GM12891 (cell line): ENCODE measurements around the gene CLTRN.

ENCODE experiments used
- POLR2A ChIP-seq: IDR thresholded peaks from 2 replicates; pipeline ENCODE4 v1.6.1; 2011; ENCODE audit warnings: low read depth, low read length, control low read depth
- POLR2AphosphoS5 ChIP-seq: IDR thresholded peaks from 2 replicates; pipeline ENCODE4 v1.6.1; 2011; ENCODE audit warnings: low read depth, low read length, control low read depth
- SPI1 ChIP-seq: IDR thresholded peaks from 2 replicates; pipeline ENCODE4 v1.6.1; 2011; ENCODE audit warnings: low read depth, low read length, control low read depth
- TAF1 ChIP-seq: IDR thresholded peaks from 2 replicates; pipeline ENCODE4 v1.6.1; 2011; ENCODE audit warnings: low read depth, low read length, control low read depth

DNA sequence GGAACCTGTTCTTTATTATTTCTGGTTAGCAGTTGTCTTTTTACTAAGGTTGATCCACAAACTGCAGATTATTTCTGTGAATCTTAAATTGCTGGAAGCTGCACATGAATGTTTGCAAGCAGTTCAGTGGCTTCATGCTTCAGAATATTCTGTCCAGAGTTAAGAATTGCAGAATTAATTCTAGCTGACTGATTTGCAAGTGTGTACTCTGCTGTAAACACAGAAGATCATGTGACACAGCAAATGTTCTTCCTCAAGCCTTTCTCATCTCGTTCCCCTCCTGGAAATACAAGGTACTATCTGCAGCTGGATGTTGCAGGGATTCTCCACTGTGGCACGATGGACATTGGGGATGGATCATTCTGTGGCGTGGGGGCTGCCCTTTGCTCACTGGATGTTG is 16.8 kb upstream of the CLTRN start:
- no peak for TF ChIP-seq POLR2AphosphoS5
- no peak for TF ChIP-seq POLR2A
- TF ChIP-seq TAF1, result no peak
- no peak for TF ChIP-seq SPI1
